Loucy (cell line): ENCODE measurements around the gene MAPK8IP2.

ENCODE experiments used
- H2AFZ ChIP-seq: fragments of 200-600 bp; sonication (generic); 2 replicates; pipeline ENCODE4 v1.6.0; 2016; ENCODE audit warnings: antibody characterized with exemption, mild to moderate bottlenecking, low read length, moderate library complexity
- H3F3A ChIP-seq: fragments of 200-600 bp; 2 replicates; pipeline ENCODE4 v1.6.0; 2016; ENCODE audit warnings: antibody characterized with exemption, low read depth, mild to moderate bottlenecking
- H3K27me3 ChIP-seq: fragments of 200-600 bp; sonication (generic); 2 replicates; pipeline ENCODE4 v1.6.1; 2014; ENCODE audit warnings: low read length, mild to moderate bottlenecking; ENCODE audit not compliant: insufficient read depth, poor library complexity, severe bottlenecking
- H3K36me3 ChIP-seq: fragments of 200-600 bp; sonication (generic); 2 replicates; pipeline ENCODE4 v1.6.1; 2016; ENCODE audit warnings: low read length; ENCODE audit not compliant: insufficient read depth
- H3K4me1 ChIP-seq: fragments of 200-600 bp; sonication (generic); 2 replicates; pipeline ENCODE4 v1.5.1; 2014; ENCODE audit warnings: low read length, mild to moderate bottlenecking; ENCODE audit not compliant: insufficient read depth, poor library complexity, severe bottlenecking
- H3K4me2 ChIP-seq: fragments of 200-600 bp; sonication (generic); 2 replicates; pipeline ENCODE4 v1.6.0; 2014; ENCODE audit warnings: antibody characterized with exemption, low read length, low read depth, mild to moderate bottlenecking; ENCODE audit not compliant: poor library complexity, severe bottlenecking
- H3K4me3 ChIP-seq: fragments of 200-600 bp; sonication (generic); 2 replicates; pipeline ENCODE4 v1.5.1; 2014; ENCODE audit warnings: low read length, mild to moderate bottlenecking, mixed read lengths; ENCODE audit not compliant: poor library complexity, severe bottlenecking
- H3K79me2 ChIP-seq: fragments of 200-600 bp; sonication (generic); 2 replicates; pipeline ENCODE4 v1.6.1; 2014; ENCODE audit warnings: low read length; ENCODE audit not compliant: insufficient read depth
- H3K9ac ChIP-seq: fragments of 200-600 bp; sonication (generic); 2 replicates; pipeline ENCODE4 v1.6.0; 2014; ENCODE audit warnings: mild to moderate bottlenecking, low read depth, low read length, moderate library complexity; ENCODE audit not compliant: poor library complexity, severe bottlenecking
- H3K9me2 ChIP-seq: fragments of 200-600 bp; sonication (generic); replicated peaks from 2 replicates; pipeline ENCODE4 v1.6.1; 2016; ENCODE audit warnings: low read depth, low read length, mixed read lengths
- H3K9me3 ChIP-seq: fragments of 200-600 bp; sonication (generic); 2 replicates; pipeline ENCODE4 v1.6.1; 2014; ENCODE audit warnings: mild to moderate bottlenecking, antibody characterized with exemption, low read length, low read depth; ENCODE audit not compliant: insufficient read depth
- H4K20me1 ChIP-seq: fragments of 200-600 bp; sonication (generic); 2 replicates; pipeline ENCODE4 v1.6.0; 2014; ENCODE audit warnings: antibody characterized with exemption, low read length, mild to moderate bottlenecking; ENCODE audit not compliant: insufficient read depth, poor library complexity, severe bottlenecking
- EZH2phosphoT487 ChIP-seq: fragments of 200-600 bp; IDR thresholded peaks from 2 replicates; pipeline ENCODE4 v1.6.1; 2018; ENCODE audit warnings: antibody characterized with exemption, mild to moderate bottlenecking, moderate library complexity, borderline replicate concordance
- TF ChIP-seq, protein P1 (sequence below): fragments of 200-600 bp; sonication (generic); conservative IDR thresholded peaks from 2 replicates; pipeline ENCODE4 v1.5.1; 2014; ENCODE audit warnings: mild to moderate bottlenecking, antibody characterized with exemption, low read length

Gene MAPK8IP2

DNA sequence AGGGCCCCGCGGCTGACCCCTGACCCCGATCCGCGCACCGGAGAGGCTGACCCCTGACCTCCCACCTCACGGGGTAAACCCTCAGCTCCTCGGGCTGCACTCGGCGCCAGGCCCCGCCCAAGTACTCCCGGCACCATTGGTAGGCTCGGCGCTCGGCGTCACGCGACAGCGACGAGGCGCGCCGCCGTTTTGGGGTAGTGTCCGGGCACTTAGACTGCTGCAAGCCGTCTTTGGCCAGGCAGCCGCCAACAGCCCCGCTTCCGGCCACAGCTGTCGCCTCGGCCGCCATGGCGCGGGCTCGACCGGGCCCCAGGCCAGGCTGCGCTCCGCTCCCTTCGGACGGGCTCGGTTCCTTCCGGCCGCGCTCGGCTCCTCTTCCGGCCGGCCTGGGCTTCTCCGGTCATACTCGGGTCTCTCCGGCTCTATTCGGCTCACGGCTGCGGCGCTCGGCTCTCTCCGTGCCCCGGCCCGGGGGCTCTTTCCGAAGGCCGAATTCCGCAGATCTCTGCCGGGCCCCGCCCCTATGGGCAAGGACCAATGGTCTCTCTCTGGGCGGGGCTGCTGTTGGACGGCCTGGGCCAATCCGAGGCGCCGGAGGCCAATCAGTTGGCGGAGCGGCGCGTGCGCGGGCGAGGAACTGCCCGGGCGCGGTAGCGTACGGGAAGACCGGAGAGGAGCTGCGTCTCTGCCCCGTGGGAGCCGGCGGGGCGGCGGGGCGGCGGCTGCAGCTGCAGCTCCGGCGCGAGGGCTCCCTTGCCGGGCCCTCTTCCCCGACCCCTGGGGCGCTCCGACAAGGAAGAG, 17.9 kb upstream of the MAPK8IP2 start, which contains the start of gene CHKB:
Gene CHKB (minus strand): TSS at position 357 of the 801 bp plus-strand sequence. CDS start 68 bp downstream, at position 289.
- no peaks in the 10 kb centered on the region for H3K9me3 ChIP-seq
- H3K4me1 ChIP-seq: peaks cover 32% of the 10 kb centered on the region
- H3K9me2 ChIP-seq: no peaks in the 10 kb centered on the region
- TF ChIP-seq, protein P1, sequence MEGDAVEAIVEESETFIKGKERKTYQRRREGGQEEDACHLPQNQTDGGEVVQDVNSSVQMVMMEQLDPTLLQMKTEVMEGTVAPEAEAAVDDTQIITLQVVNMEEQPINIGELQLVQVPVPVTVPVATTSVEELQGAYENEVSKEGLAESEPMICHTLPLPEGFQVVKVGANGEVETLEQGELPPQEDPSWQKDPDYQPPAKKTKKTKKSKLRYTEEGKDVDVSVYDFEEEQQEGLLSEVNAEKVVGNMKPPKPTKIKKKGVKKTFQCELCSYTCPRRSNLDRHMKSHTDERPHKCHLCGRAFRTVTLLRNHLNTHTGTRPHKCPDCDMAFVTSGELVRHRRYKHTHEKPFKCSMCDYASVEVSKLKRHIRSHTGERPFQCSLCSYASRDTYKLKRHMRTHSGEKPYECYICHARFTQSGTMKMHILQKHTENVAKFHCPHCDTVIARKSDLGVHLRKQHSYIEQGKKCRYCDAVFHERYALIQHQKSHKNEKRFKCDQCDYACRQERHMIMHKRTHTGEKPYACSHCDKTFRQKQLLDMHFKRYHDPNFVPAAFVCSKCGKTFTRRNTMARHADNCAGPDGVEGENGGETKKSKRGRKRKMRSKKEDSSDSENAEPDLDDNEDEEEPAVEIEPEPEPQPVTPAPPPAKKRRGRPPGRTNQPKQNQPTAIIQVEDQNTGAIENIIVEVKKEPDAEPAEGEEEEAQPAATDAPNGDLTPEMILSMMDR: no peak
- no peak for TF ChIP-seq EZH2phosphoT487
- peak within 1 kb of the TSS; percentile 94 for H3K9ac ChIP-seq
- peaks cover 3% of the 10 kb centered on the region for H4K20me1 ChIP-seq
- peak within 1 kb of the TSS; percentile 93 for H3K4me3 ChIP-seq
- peaks cover 24% of the 10 kb centered on the region for H3K79me2 ChIP-seq
- no peaks in the 10 kb centered on the region for H3K27me3 ChIP-seq
- no peaks in the 10 kb centered on the region for H3K36me3 ChIP-seq
- peak within 1 kb of the TSS; percentile 88 for H2AFZ ChIP-seq
- peak within 1 kb of the TSS; percentile 97 for H3K4me2 ChIP-seq
- no peaks in the 10 kb centered on the region for H3F3A ChIP-seq

DNA sequence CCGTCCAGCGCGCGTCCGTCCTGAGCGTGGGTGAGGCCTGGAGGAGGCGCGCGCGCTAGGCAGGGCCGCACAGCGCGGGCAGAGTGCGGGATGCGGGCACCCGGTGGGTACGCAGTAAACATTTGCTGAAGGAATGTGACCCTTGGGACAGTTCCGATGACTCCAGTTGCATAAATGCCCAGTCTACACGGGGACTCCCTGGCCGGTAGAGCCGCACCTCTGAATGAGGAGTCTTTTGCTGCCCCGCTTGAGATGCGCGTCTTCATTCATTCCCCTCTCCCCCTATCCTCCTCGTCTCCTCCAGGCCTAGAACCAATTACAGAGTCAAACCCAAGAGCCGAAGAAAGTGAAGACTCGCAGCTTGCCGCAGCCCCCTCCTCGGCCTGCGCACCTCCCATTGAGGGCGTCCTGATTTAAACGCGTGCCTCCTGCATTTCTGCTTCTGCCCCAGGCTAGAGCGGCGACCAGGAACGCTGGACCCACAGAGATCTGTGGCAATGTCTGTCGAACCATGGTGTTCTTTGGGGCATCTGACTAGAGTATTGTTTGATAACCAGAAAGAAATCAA, 17.2 kb upstream of the MAPK8IP2 start:
- peaks cover 24% of the 10 kb centered on the region for H3K79me2 ChIP-seq
- peak overlapping the region; percentile 57 for H2AFZ ChIP-seq
- no peaks in the 10 kb centered on the region for H3F3A ChIP-seq
- TF ChIP-seq, protein P1: no peak
- no peak for TF ChIP-seq EZH2phosphoT487
- peaks cover 32% of the 10 kb centered on the region for H3K4me1 ChIP-seq
- H3K27me3 ChIP-seq: no peaks in the 10 kb centered on the region
- peaks cover 3% of the 10 kb centered on the region for H4K20me1 ChIP-seq
- peak overlapping the region; percentile 91 for H3K4me2 ChIP-seq
- H3K9me2 ChIP-seq: no peaks in the 10 kb centered on the region
- H3K9ac ChIP-seq: peak overlapping the region; percentile 94
- H3K36me3 ChIP-seq: no peaks in the 10 kb centered on the region
- no peaks in the 10 kb centered on the region for H3K9me3 ChIP-seq
- peak overlapping the region; percentile 93 for H3K4me3 ChIP-seq

DNA sequence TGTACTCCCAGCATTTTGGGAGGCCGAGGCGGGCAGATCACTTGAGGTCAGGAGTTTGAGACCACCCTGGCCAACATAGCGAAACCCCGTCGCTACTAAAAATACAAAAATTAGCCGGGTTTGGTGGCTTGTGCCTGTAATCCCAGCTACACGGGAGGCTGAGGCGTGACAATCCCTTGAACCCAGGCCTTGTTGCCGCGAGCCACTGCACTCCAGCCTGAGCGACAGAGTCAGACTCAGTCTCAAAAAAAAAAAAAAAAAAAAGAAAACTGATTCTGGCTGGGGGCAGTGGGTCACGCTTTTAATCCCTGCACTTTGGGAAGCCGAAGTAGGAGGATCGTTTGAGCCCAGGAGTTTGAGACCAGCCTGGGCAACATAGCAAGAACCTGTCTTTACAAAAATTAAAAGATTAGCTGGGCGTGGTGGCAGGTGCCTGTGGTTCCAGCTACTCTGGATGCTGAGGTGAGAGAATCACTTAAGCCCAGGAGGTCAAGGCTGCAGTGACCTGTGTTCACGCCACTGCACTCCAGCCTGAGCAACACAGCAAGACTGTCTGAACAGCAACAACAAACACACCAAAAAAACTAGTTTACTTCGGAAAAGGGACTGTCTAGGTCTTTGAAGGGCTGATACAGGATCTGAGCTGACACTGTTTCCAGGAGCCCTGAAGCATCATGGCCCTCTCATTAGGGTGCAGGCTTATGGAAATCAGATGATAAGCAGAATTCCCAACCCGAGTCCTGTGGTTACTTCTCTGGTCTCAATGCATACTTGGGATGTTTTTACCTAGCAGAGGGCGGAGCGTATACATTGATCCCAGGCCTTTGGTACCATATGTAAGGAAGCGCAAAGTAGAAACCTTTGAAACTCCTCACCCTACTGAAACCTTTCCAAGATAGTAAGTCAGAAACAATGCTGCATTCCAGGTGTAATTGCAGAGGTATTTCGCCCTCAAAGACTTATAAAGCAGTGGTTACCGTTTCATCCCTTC, 16.2 kb upstream of the MAPK8IP2 start:
- peak overlapping the region; percentile 93 for H3K4me3 ChIP-seq
- H2AFZ ChIP-seq: no peak overlapping the region
- H4K20me1 ChIP-seq: peaks cover 3% of the 10 kb centered on the region
- H3K36me3 ChIP-seq: no peaks in the 10 kb centered on the region
- no peaks in the 10 kb centered on the region for H3K9me3 ChIP-seq
- H3K9ac ChIP-seq: peak overlapping the region; percentile 94
- H3K79me2 ChIP-seq: peaks cover 24% of the 10 kb centered on the region
- H3K4me1 ChIP-seq: peaks cover 32% of the 10 kb centered on the region
- peak overlapping the region; percentile 91 for H3K4me2 ChIP-seq
- no peaks in the 10 kb centered on the region for H3K9me2 ChIP-seq
- H3K27me3 ChIP-seq: no peaks in the 10 kb centered on the region
- TF ChIP-seq, protein P1: no peak
- no peak for TF ChIP-seq EZH2phosphoT487
- H3F3A ChIP-seq: no peaks in the 10 kb centered on the region
